ENCODE measurements around the gene HTT-AS.
A peak's percentile ranks its signal among the peaks of the same experiment; 100 is the strongest.

The HTT-AS gene

DNA sequence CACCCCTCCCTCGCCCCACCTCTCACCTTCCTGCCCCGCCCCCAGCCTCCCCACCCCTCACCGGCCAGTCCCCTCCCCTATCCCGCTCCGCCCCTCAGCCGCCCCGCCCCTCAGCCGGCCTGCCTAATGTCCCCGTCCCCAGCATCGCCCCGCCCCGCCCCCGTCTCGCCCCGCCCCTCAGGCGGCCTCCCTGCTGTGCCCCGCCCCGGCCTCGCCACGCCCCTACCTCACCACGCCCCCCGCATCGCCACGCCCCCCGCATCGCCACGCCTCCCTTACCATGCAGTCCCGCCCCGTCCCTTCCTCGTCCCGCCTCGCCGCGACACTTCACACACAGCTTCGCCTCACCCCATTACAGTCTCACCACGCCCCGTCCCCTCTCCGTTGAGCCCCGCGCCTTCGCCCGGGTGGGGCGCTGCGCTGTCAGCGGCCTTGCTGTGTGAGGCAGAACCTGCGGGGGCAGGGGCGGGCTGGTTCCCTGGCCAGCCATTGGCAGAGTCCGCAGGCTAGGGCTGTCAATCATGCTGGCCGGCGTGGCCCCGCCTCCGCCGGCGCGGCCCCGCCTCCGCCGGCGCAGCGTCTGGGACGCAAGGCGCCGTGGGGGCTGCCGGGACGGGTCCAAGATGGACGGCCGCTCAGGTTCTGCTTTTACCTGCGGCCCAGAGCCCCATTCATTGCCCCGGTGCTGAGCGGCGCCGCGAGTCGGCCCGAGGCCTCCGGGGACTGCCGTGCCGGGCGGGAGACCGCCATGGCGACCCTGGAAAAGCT, at the start of gene HTT-AS, which contains the start of gene HTT:
TSS of gene HTT-AS (minus strand) at position 461 of the 768 bp plus-strand sequence.
TSS of gene HTT (plus strand) at position 604 of the 768 bp plus-strand sequence. CDS start at position 749, 145 bp downstream.
- no peaks in the 10 kb centered on the region for H3K36me3 ChIP-seq (ENCODE audit: insufficient read depth, low read length)
- TF ChIP-seq POLR2AphosphoS5 (IDR thresholded peaks at IDR 0.05; ENCODE audit: borderline replicate concordance, low read depth, low read length) (peak; percentile 84), FOXP2 (optimal IDR thresholded peaks at IDR 0.05; ENCODE audit: control extremely low read depth, extremely low read length, insufficient read depth) (peak; percentile 54), EZH2 (IDR thresholded peaks at IDR 0.05) (no peak)
- DNase-seq (ENCODE audit: low read depth, low spot score): peak; percentile 73
- H3K9ac ChIP-seq (ENCODE audit: insufficient read length): peak within 1 kb of the TSS; percentile 93
- H3K4me3 ChIP-seq: peak within 1 kb of the TSS; percentile 86
- peak within 1 kb of the TSS; percentile 62; the same call in 1 of the 2 replicates for H3K27ac ChIP-seq
- no peaks in the 10 kb centered on the region for H3K9me3 ChIP-seq (ENCODE audit: low read depth, low read length)

DNA sequence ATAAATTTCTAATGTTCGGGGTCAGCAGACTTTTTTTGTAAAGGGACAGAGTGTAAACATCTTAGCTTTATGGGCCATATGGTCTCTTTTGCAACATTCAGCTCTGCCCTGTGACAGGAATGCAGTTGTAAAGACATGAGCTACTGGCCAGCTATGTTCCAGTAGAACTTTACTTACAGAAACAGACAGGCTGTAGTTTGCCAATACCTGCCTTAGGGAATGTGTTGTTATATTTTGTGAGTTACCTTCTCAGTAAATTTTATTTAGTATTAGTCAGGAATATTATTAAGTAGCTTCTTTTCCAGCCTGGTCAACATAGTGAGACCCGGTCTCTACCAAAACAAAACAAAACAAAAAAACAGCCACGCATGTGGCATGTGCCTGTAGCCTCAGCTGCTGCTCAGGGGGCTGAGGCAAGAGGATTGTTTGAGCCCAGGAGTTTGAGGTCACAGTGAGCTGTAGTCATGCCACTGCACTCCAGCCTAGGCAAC, 48.9 kb upstream of the HTT-AS start:
- TF ChIP-seq POLR2AphosphoS5 (IDR thresholded peaks at IDR 0.05; ENCODE audit: borderline replicate concordance, low read depth, low read length): no peak
- TF ChIP-seq FOXP2 (optimal IDR thresholded peaks at IDR 0.05; ENCODE audit: control extremely low read depth, extremely low read length, insufficient read depth): no peak
- Histone ChIP-seq H3K27ac (peak overlapping the region; percentile 99), H3K36me3 (ENCODE audit: insufficient read depth, low read length) (peaks cover 53% of the 10 kb centered on the region), H3K9me3 (ENCODE audit: low read depth, low read length) (peaks cover 5% of the 10 kb centered on the region; the same call in 1 of the 2 replicates), H3K4me3 (peak overlapping the region; percentile 64), H3K9ac (ENCODE audit: insufficient read length) (peak overlapping the region; percentile 65)
- DNase-seq (ENCODE audit: low read depth, low spot score): no peak

DNA sequence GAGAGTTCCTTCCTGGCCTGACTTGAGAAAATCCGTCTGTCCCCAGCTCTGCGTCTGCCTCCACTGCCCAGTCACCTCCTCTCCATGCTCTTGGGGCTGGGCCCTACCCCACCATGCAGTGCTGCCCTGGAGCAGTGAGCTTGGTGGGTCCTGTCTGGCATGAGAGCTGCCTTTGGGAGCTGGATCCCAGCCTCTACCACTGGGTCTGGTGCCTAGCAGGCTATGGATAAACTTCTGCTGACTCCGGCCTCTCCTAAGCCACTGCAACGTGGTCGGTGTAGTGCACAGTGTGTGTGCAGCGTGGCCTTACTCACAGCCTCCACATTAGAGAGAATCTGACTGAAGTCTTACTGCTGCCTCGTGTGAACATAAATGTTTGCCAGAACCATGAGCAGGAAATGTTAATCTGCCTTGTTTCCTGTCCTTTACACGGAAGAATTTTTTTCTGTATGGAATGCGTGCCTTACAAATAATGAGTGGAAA, 47.8 kb upstream of the HTT-AS start:
- Histone ChIP-seq H3K36me3 (ENCODE audit: insufficient read depth, low read length) (peaks cover 50% of the 10 kb centered on the region), H3K9me3 (ENCODE audit: low read depth, low read length) (peaks cover 5% of the 10 kb centered on the region; the same call in 1 of the 2 replicates), H3K9ac (ENCODE audit: insufficient read length) (peak overlapping the region; percentile 64), H3K4me3 (peak overlapping the region; percentile 64), H3K27ac (peak overlapping the region; percentile 99)
- DNase-seq (ENCODE audit: low read depth, low spot score): peak; percentile 99
- TF ChIP-seq FOXP2 (optimal IDR thresholded peaks at IDR 0.05; ENCODE audit: control extremely low read depth, extremely low read length, insufficient read depth) (peak; percentile 92), POLR2AphosphoS5 (IDR thresholded peaks at IDR 0.05; ENCODE audit: borderline replicate concordance, low read depth, low read length) (peak; percentile 74), EZH2 (IDR thresholded peaks at IDR 0.05) (no peak)

DNA sequence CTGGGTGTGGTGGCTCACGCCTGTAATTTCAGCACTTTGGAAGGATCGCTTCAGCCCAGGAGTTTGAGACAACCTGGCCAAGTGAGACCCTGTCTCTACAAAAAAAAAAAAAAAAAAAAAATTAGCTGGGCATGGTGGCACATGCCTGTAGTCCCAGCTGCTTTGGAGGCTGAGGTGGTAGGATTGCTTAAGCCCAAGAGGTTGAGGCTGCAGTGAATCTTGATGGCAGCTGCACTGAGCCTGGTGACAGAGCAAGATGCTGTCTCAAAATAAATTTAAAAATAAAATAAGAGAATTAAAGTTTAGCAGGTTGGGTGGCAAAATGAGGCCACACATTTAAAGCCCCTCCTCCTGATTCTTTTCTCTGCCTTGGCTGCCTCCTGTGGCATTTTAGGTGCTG, 47.3 kb upstream of the HTT-AS start:
- peaks cover 5% of the 10 kb centered on the region; the same call in 1 of the 2 replicates for H3K9me3 ChIP-seq (ENCODE audit: low read depth, low read length)
- peak overlapping the region; percentile 64 for H3K9ac ChIP-seq (ENCODE audit: insufficient read length)
- DNase-seq (ENCODE audit: low read depth, low spot score): no peak
- peaks cover 50% of the 10 kb centered on the region for H3K36me3 ChIP-seq (ENCODE audit: insufficient read depth, low read length)
- H3K27ac ChIP-seq: peak overlapping the region; percentile 99
- TF ChIP-seq FOXP2 (optimal IDR thresholded peaks at IDR 0.05; ENCODE audit: control extremely low read depth, extremely low read length, insufficient read depth): no peak
- no peak for TF ChIP-seq POLR2AphosphoS5 (IDR thresholded peaks at IDR 0.05; ENCODE audit: borderline replicate concordance, low read depth, low read length)
- no peak for TF ChIP-seq EZH2 (IDR thresholded peaks at IDR 0.05)
- H3K4me3 ChIP-seq: peak overlapping the region; percentile 64

DNA sequence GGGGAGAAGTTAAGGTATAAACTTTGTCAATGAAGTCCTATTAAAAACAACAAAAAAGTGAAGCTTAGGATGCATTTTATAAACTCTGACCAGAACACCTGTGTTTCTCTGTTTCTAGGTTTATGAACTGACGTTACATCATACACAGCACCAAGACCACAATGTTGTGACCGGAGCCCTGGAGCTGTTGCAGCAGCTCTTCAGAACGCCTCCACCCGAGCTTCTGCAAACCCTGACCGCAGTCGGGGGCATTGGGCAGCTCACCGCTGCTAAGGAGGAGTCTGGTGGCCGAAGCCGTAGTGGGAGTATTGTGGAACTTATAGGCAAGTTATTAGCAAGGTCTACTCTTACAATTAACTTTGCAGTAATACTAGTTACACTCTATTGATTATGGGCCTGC, 46.8 kb upstream of the HTT-AS start:
- peaks cover 5% of the 10 kb centered on the region; the same call in 1 of the 2 replicates for H3K9me3 ChIP-seq (ENCODE audit: low read depth, low read length)
- H3K36me3 ChIP-seq (ENCODE audit: insufficient read depth, low read length): peaks cover 51% of the 10 kb centered on the region
- H3K27ac ChIP-seq: peak overlapping the region; percentile 99
- no peak overlapping the region for H3K4me3 ChIP-seq
- H3K9ac ChIP-seq (ENCODE audit: insufficient read length): no peak overlapping the region
- no peak for TF ChIP-seq POLR2AphosphoS5 (IDR thresholded peaks at IDR 0.05; ENCODE audit: borderline replicate concordance, low read depth, low read length)
- TF ChIP-seq EZH2 (IDR thresholded peaks at IDR 0.05): no peak
- no peak for TF ChIP-seq FOXP2 (optimal IDR thresholded peaks at IDR 0.05; ENCODE audit: control extremely low read depth, extremely low read length, insufficient read depth)
- DNase-seq (ENCODE audit: low read depth, low spot score): no peak

DNA sequence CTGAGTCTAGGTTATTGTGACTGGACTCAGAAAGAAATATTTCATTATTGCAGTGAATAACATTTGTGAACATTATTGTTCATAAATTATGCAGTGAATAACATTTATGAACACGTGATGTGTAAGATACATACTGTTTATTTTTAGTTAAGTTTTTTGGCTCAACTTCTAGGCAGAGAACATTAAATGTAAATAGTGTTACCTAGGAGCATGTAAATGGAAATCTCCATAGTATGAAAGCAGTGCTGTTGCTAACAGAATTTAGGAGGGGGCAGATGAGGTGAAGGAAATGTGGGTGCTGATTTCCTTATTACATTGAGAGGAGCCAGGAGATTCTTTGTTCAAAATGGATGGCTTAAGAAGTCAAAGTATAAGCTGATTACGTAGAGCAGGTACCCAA, 45.1 kb upstream of the HTT-AS start:
- no peak for DNase-seq (ENCODE audit: low read depth, low spot score)
- peaks cover 60% of the 10 kb centered on the region for H3K36me3 ChIP-seq (ENCODE audit: insufficient read depth, low read length)
- H3K9ac ChIP-seq (ENCODE audit: insufficient read length): no peak overlapping the region
- TF ChIP-seq EZH2 (IDR thresholded peaks at IDR 0.05): no peak
- no peak for TF ChIP-seq POLR2AphosphoS5 (IDR thresholded peaks at IDR 0.05; ENCODE audit: borderline replicate concordance, low read depth, low read length)
- TF ChIP-seq FOXP2 (optimal IDR thresholded peaks at IDR 0.05; ENCODE audit: control extremely low read depth, extremely low read length, insufficient read depth): no peak
- peak overlapping the region; percentile 52; the same call in 1 of the 2 replicates for H3K27ac ChIP-seq
- peaks cover 5% of the 10 kb centered on the region; the same call in 1 of the 2 replicates for H3K9me3 ChIP-seq (ENCODE audit: low read depth, low read length)
- H3K4me3 ChIP-seq: no peak overlapping the region

DNA sequence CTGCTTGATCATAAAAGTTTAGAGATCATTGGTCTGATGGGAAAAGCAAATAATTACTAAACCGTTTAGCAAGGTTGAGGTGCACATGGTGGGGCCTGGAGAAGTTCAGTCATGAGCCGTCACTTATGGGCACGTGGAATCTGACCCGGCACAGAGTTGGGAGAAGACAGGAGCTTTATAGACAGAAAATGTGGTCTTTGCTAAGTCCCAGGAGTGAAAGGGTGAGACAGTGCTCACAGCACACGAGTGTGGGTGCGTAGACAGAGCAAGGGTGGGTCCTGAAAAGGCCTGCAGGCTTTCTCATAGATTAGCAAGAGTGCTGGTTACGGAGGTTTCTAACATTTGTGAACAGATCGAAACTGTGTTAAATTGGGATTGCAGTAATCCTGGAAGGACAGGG, 44.0 kb upstream of the HTT-AS start:
- TF ChIP-seq POLR2AphosphoS5 (IDR thresholded peaks at IDR 0.05; ENCODE audit: borderline replicate concordance, low read depth, low read length): no peak
- TF ChIP-seq FOXP2 (optimal IDR thresholded peaks at IDR 0.05; ENCODE audit: control extremely low read depth, extremely low read length, insufficient read depth): no peak

DNA sequence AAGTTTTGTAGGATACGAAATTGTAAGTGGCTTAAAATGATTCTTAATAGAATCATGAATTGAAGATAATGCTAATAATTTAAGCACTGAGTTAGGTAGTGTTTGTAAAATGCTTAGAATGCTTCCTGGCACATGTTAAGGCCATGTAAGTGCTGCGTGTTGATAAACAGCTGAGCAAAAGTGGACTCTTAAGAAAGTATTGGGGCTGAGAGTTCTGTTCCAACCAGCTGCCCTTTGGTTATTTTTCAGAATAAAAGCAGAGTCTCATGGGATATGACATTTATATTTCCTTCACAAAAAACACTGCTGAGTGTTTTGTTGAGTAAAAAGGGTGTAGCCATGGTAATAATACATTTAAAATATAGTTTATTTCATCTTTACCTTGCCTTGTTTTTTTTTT, 42.6 kb upstream of the HTT-AS start:
- TF ChIP-seq POLR2AphosphoS5 (IDR thresholded peaks at IDR 0.05; ENCODE audit: borderline replicate concordance, low read depth, low read length) (no peak), EZH2 (IDR thresholded peaks at IDR 0.05) (no peak), FOXP2 (optimal IDR thresholded peaks at IDR 0.05; ENCODE audit: control extremely low read depth, extremely low read length, insufficient read depth) (no peak)

More for the DNA sequence above, 44.0 kb upstream of the HTT-AS start:
- Histone ChIP-seq H3K9ac (ENCODE audit: insufficient read length) (peak overlapping the region; percentile 39), H3K36me3 (ENCODE audit: insufficient read depth, low read length) (peaks cover 68% of the 10 kb centered on the region), H3K9me3 (ENCODE audit: low read depth, low read length) (peaks cover 5% of the 10 kb centered on the region; the same call in 1 of the 2 replicates), H3K27ac (peak overlapping the region; percentile 52; the same call in 1 of the 2 replicates), H3K4me3 (no peak overlapping the region)
- DNase-seq (ENCODE audit: low read depth, low spot score): no peak

More for the DNA sequence above, 42.6 kb upstream of the HTT-AS start:
- Histone ChIP-seq H3K27ac (peak overlapping the region; percentile 17; the same call in 1 of the 2 replicates), H3K4me3 (no peak overlapping the region), H3K9me3 (ENCODE audit: low read depth, low read length) (peaks cover 5% of the 10 kb centered on the region; the same call in 1 of the 2 replicates), H3K9ac (ENCODE audit: insufficient read length) (no peak overlapping the region), H3K36me3 (ENCODE audit: insufficient read depth, low read length) (peaks cover 79% of the 10 kb centered on the region)
- no peak for DNase-seq (ENCODE audit: low read depth, low spot score)

All from SK-N-MC (cell line).